OCI-LY7 (cell line): Measurements from ENCODE around the gene GDPD3. TPM values are rescaled to one million over a fixed set of nuclear protein-coding genes. Genes with fewer than 3 reads are reported as not detected.

Experiments
- BruUV-seq: library from RNA; stranded (reverse); fragments of 400-500 nt; replicated peaks from 2 replicates; lab custom pipeline; 2021; lab: Mats Ljungman, UMichigan
- CTCF ChIA-PET: fragments of 300-600 bp; sonication (Branson Sonifier 250); formaldehyde crosslinking; loops from one replicate; lab custom pipeline; 2022; ENCODE audit warnings: antibody characterized with exemption; ENCODE audit not compliant: unreplicated experiment; lab: Charles Lee
- POLR2A ChIA-PET: fragments of 300-600 bp; sonication (Branson Sonifier 250); formaldehyde crosslinking; loops from one replicate; lab custom pipeline; 2022; ENCODE audit warnings: antibody characterized with exemption; lab: Charles Lee
- DNase-seq: peaks from one replicate; pipeline ENCODE4 v3.0.0-alpha.2; 2015; ENCODE audit warnings: low spot score
- H2AFZ ChIP-seq: fragments of 200-600 bp; sonication (generic), shearing (Covaris generic); 2 replicates; pipeline ENCODE4 v1.6.1; 2014; ENCODE audit warnings: mild to moderate bottlenecking, antibody characterized with exemption, low read length, moderate library complexity
- H3K27ac ChIP-seq: fragments of 200-600 bp; sonication (generic); 2 replicates; pipeline ENCODE4 v1.5.1; 2014; ENCODE audit warnings: mixed run types, low read depth, mild to moderate bottlenecking, moderate library complexity, low read length, inconsistent platforms; ENCODE audit not compliant: poor library complexity, severe bottlenecking
- H3K36me3 ChIP-seq: fragments of 200-600 bp; sonication (generic); 2 replicates; pipeline ENCODE4 v1.6.1; 2014; ENCODE audit warnings: mild to moderate bottlenecking, antibody characterized with exemption, low read length, moderate library complexity, mixed read lengths; ENCODE audit not compliant: insufficient read depth
- H3K4me1 ChIP-seq: fragments of 200-600 bp; sonication (generic); 2 replicates; pipeline ENCODE4 v1.5.1; 2014; ENCODE audit warnings: mild to moderate bottlenecking, low read length; ENCODE audit not compliant: insufficient read depth, poor library complexity, severe bottlenecking
- H3K4me2 ChIP-seq: fragments of 200-600 bp; sonication (generic); 2 replicates; pipeline ENCODE4 v1.6.1; 2014; ENCODE audit warnings: mild to moderate bottlenecking, low read length
- H3K4me3 ChIP-seq: fragments of 200-600 bp; sonication (generic); 2 replicates; pipeline ENCODE4 v1.5.1; 2014; ENCODE audit warnings: mild to moderate bottlenecking, low read depth, low read length; ENCODE audit not compliant: poor library complexity, severe bottlenecking
- H3K79me2 ChIP-seq: fragments of 200-600 bp; sonication (generic); 2 replicates; pipeline ENCODE4 v1.6.1; 2016; ENCODE audit warnings: low read depth, mild to moderate bottlenecking, low read length, moderate library complexity, mixed read lengths; ENCODE audit not compliant: insufficient read depth
- H3K9me2 ChIP-seq: fragments of 200-600 bp; sonication (generic); 2 replicates; pipeline ENCODE4 v1.6.1; 2016; ENCODE audit warnings: mild to moderate bottlenecking, low read length, mixed read lengths; ENCODE audit not compliant: insufficient read depth
- H3K9me3 ChIP-seq: fragments of 200-600 bp; sonication (generic); 2 replicates; pipeline ENCODE4 v1.6.1; 2014; ENCODE audit warnings: mild to moderate bottlenecking, mixed run types, low read length, mixed read lengths
- H4K20me1 ChIP-seq: fragments of 200-600 bp; sonication (generic); 2 replicates; pipeline ENCODE4 v1.6.1; 2014; ENCODE audit warnings: mild to moderate bottlenecking, antibody characterized with exemption, low read length, moderate library complexity, mixed read lengths; ENCODE audit not compliant: insufficient read depth
- CTCF ChIP-seq: fragments of 200-600 bp; sonication (generic); conservative IDR thresholded peaks from 2 replicates; pipeline ENCODE4 v1.5.1; 2014; ENCODE audit warnings: mild to moderate bottlenecking, antibody characterized with exemption, low read length, moderate library complexity, mixed read lengths
- EZH2phosphoT487 ChIP-seq: fragments of 200-600 bp; sonication (generic); IDR thresholded peaks from 2 replicates; pipeline ENCODE4 v1.6.1; 2018; ENCODE audit warnings: low read depth, borderline replicate concordance, mild to moderate bottlenecking, mixed run types, antibody characterized with exemption, low read length, moderate library complexity, mixed read lengths
- intact Hi-C: fragments of 100-400 bp; cut with micrococcal nuclease; formaldehyde crosslinking; loops from one replicate; pipeline ENCODE4 v1.10.0; 2022; ENCODE audit not compliant: unreplicated experiment
- total RNA-seq, 2 experiments: library from RNA; depleted of rRNA in 1 of 2; stranded (reverse); fragments of >200 nt in 1 of 2; shearing (Covaris generic) in 1 of 2; gene quantifications; 2 replicates each; pipeline ENCODE4 v1.2.3, GENCODE V29; 2014 to 2022

GDPD3 gene
- total RNA-seq, 2 experiments from 2014 or later: 2.0 to 5.2 TPM

DNA sequence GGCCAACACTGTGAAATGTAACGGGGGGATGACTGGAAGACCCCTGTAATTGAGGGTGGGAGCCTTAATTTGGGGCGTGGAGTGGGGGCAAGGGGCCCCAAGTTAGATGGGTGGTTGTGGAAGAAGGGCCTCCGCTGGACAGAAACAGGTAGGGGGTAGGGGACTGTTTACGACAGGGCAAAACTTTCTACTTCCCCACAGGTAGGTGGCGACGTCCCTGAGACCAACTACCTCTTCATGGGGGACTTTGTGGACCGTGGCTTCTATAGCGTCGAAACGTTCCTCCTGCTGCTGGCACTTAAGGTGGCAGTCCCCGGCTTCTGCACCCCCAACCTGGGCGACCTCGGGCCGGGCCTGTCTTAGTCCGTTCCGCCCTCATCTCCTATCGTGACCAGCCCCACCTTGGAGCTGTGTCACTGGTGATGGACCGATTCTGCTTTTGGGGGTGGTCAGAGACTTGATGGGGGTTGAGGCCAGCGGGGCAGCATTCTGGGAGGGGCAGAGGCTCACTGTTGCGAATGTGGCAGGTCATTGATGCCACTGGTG is 30.7 kb downstream of the GDPD3 start:
- Histone ChIP-seq H3K27ac (no peak overlapping the region), H3K4me2 (no peak overlapping the region), H3K9me3 (no peaks in the 10 kb centered on the region), H3K4me1 (peaks cover 4% of the 10 kb centered on the region), H4K20me1 (no peaks in the 10 kb centered on the region), H3K9me2 (no peaks in the 10 kb centered on the region), H2AFZ (no peak overlapping the region), H3K4me3 (no peak overlapping the region), H3K36me3 (peaks cover 94% of the 10 kb centered on the region), H3K79me2 (peaks cover 20% of the 10 kb centered on the region; the same call in 1 of the 2 replicates)
- TF ChIP-seq CTCF: peak; percentile 55
- TF ChIP-seq EZH2phosphoT487: no peak
- intact Hi-C loops: no loop called here
- DNase-seq: no peak
- ChIA-PET CTCF (no interaction called here), POLR2A (interaction anchor here (0.6 kb wide), 1 partner anchor 9 kb away, joined by 5 read pairs; the partner anchor contains the start of gene TBX6)
- BruUV-seq: no TSS peak

DNA sequence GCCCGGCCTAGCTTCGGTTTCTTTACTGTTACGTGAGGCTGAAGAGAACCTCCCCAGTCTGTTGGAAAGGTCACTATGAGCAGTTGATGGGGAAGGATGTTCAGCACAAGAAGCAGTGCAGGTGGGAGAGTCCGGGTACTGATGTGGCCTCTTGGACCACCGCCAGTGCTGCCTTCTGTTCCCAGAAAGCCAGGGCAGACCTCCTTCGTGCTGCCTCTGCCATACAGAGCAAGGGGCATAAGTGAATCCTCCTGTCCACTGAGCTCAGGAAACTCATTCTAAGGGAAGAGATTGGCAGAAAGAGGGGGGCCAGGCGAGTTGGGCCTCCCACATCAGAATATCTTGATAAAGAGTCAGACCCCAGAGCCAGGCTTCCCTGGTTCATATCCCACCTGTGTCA is 33.9 kb downstream of the GDPD3 start:
- ChIA-PET POLR2A (interaction anchor here (0.6 kb wide), 1 partner anchor 271 kb away, joined by 4 read pairs; no protein-coding TSS in a partner anchor), CTCF (interaction anchor here (0.6 kb wide), 1 partner anchor 264 kb away, joined by 3 read pairs; the partner anchor contains the start of gene PAGR1)
- Histone ChIP-seq H3K27ac (no peak overlapping the region), H3K36me3 (peaks cover 82% of the 10 kb centered on the region), H4K20me1 (peaks cover 5% of the 10 kb centered on the region), H3K4me3 (no peak overlapping the region), H3K9me3 (no peaks in the 10 kb centered on the region), H3K9me2 (no peaks in the 10 kb centered on the region), H2AFZ (no peak overlapping the region), H3K4me1 (peaks cover 25% of the 10 kb centered on the region), H3K79me2 (peaks cover 37% of the 10 kb centered on the region), H3K4me2 (no peak overlapping the region)
- no peak for TF ChIP-seq EZH2phosphoT487
- TF ChIP-seq CTCF: no peak
- BruUV-seq: no TSS peak
- no peak for DNase-seq
- intact Hi-C loops: no loop called here

DNA sequence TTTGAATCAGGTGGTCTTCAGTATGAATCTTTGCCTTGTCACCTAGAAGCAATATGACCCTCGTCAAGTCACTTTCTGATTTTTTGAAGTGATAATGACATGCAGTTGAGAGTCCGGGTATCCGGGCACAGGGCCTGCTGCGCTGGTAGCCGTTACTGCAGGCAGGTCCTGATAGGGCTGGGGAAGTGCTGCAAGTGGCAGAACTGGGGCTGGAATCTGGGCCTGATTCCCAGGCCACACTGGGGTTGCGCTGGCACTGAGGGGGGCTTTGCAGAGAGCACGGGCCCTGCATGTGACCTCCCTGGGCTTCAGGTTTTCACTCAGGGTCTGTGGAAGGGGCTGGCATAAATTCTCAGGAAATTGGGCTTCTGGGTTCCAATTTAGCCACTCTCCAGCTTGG is 34.6 kb downstream of the GDPD3 start:
- ChIA-PET CTCF (interaction anchor here (0.9 kb wide), 1 partner anchor 17 kb away, joined by 3 read pairs; no protein-coding TSS in a partner anchor), POLR2A (interaction anchor here (0.6 kb wide), 1 partner anchor 426 kb away, joined by 5 read pairs; no protein-coding TSS in a partner anchor)
- H3K79me2 ChIP-seq: peaks cover 37% of the 10 kb centered on the region
- no peak overlapping the region for H2AFZ ChIP-seq
- no peak overlapping the region for H3K27ac ChIP-seq
- intact Hi-C loops: no loop called here
- TF ChIP-seq CTCF: no peak
- TF ChIP-seq EZH2phosphoT487: no peak
- peaks cover 26% of the 10 kb centered on the region for H3K4me1 ChIP-seq
- no peaks in the 10 kb centered on the region for H3K9me2 ChIP-seq
- H4K20me1 ChIP-seq: peaks cover 5% of the 10 kb centered on the region
- no peaks in the 10 kb centered on the region for H3K9me3 ChIP-seq
- H3K4me3 ChIP-seq: no peak overlapping the region
- DNase-seq: no peak
- H3K4me2 ChIP-seq: no peak overlapping the region
- BruUV-seq: no TSS peak
- H3K36me3 ChIP-seq: peaks cover 77% of the 10 kb centered on the region
